Measurements from ENCODE around the gene MUC5B. TPM values are rescaled to one million over a fixed set of nuclear protein-coding genes. Genes with fewer than 3 reads are reported as not detected.

Gene MUC5B
- total and polyA plus RNA-seq, 11 donors: 0.01 TPM; not detected in 10

DNA sequence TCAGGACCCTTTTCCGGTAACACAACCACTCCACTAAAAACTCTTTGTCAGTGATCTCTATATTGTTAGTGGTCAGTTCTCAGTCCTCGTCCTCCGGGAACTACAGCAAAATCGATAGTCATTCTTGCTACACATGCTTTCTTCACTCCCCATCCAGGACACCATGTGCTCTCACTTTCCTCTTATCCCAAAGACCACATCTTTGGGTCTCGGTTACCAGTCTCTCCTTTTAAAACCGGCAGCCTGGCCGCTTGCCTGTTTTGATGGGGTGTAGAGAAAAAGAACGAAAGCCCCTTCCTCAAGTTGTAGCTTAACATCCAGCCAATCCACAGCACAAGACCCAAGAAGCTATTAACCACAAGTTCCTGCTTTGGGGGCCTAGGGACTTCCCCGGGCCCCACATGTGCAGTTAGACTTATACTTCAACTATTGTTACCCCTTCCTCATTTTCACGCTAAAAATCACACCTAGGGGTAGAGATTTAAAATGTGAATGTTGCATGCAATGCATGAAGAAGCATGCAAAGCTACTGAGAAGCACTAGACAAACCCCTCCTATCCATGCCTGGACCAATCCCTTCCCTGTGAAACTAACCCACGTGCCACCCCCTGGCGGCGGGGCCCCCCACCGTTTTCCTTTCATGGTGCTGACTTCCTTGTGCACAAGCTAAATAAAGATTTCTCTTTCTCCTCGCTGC is 88.1 kb downstream of the MUC5B start:
- no peak for ATAC-seq
- Histone ChIP-seq H3K27ac (peak overlapping the region in 2 of 12 donors; percentile 95), H3K9me3 (peaks cover 0 to 12% (median 4%) of the 10 kb centered on the region in 12 donors)

More for the DNA sequence above, 88.1 kb downstream of the MUC5B start:
- no peak for TF ChIP-seq POLR2A (IDR thresholded peaks at IDR 0.05)
- TF ChIP-seq, protein P1, sequence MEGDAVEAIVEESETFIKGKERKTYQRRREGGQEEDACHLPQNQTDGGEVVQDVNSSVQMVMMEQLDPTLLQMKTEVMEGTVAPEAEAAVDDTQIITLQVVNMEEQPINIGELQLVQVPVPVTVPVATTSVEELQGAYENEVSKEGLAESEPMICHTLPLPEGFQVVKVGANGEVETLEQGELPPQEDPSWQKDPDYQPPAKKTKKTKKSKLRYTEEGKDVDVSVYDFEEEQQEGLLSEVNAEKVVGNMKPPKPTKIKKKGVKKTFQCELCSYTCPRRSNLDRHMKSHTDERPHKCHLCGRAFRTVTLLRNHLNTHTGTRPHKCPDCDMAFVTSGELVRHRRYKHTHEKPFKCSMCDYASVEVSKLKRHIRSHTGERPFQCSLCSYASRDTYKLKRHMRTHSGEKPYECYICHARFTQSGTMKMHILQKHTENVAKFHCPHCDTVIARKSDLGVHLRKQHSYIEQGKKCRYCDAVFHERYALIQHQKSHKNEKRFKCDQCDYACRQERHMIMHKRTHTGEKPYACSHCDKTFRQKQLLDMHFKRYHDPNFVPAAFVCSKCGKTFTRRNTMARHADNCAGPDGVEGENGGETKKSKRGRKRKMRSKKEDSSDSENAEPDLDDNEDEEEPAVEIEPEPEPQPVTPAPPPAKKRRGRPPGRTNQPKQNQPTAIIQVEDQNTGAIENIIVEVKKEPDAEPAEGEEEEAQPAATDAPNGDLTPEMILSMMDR (IDR thresholded peaks at IDR 0.05): no peak
- Histone ChIP-seq H3K4me1 (peaks cover 0 to 39% (median 27%) of the 10 kb centered on the region in 12 donors), H3K36me3 (peaks cover 0 to 8% (median 0%) of the 10 kb centered on the region in 9 donors), H3K27me3 (no peaks in the 10 kb centered on the region), H3K4me3 (peak overlapping the region in 6 of 12 donors; percentile 67 to 98 (median 91))
- intact Hi-C loops (cut with DNase I): loop anchor here in 2 of 10 donors (2.0 to 10.0 kb wide), 2 partner anchors 26 to 74 kb away; partner anchors contain the start of gene BRSK2 (in 1 of the 2)
- 83 to 88% (median 86%) methylated on average over 15 of the region's 15 CpGs for WGBS, 4 donors
- no peak for DNase-seq

Small RNAs within 50 kb of the gene (microRNA-seq; reads per million reads assigned to microRNA genes)
- gene MIR6744: 0 reads per million in 4 donors

Other genes starting within 250 kb of the MUC5B start
- not detected for gene MUC6, start 186.3 kb upstream of the MUC5B start, total RNA-seq
- gene MUC6, start 186.3 kb upstream of the MUC5B start, polyA plus RNA-seq: under 1 TPM; 0.04 to 0.06 TPM
- gene MUC2, start 148.2 kb upstream of the MUC5B start, total RNA-seq: under 1 TPM in 1 of 9 donors, not detected in 8; 0.07 TPM
- gene MUC2, start 148.2 kb upstream of the MUC5B start, polyA plus RNA-seq: under 1 TPM in 1 of 2 donors, not detected in 1; 0.01 TPM
- gene MUC5AC, start 65.1 kb upstream of the MUC5B start, total RNA-seq: not detected
- gene MUC5AC, start 65.1 kb upstream of the MUC5B start, polyA plus RNA-seq: not detected
- 10 to 100 TPM; 36.9 to 57.2 (median 44.9) TPM for gene TOLLIP, start 86.6 kb downstream of the MUC5B start, total RNA-seq
- gene TOLLIP, start 86.6 kb downstream of the MUC5B start, polyA plus RNA-seq: 10 to 100 TPM; 27.4 to 49.6 TPM
- gene BRSK2, start 166.9 kb downstream of the MUC5B start, total RNA-seq: under 1 TPM in 8 of 9 donors, not detected in 1; 0.16 to 0.85 (median 0.61) TPM
- gene BRSK2, start 166.9 kb downstream of the MUC5B start, polyA plus RNA-seq: 1 to 10 TPM in 1 of 2 donors, under 1 TPM in 1; 0.26 to 1.3 TPM

All from heart left ventricle (tissue), 16 donors.